Daoy (cell line): ENCODE measurements around the gene FAM222A. TPM values are rescaled to one million over a fixed set of nuclear protein-coding genes. Genes with fewer than 3 reads are reported as not detected.

Experiments used
- DNase-seq: peaks from one replicate; pipeline ENCODE4 v3.0.0-alpha.2; 2015; ENCODE audit warnings: low read depth
- total RNA-seq: library from RNA; depleted of rRNA; stranded (reverse); fragments of >200 nt; shearing (Covaris generic); gene quantifications from 2 replicates; pipeline ENCODE4 v1.2.3, GENCODE V29; 2014

Gene FAM222A
- total RNA-seq, 1 experiment from 2014 or later: 1.0 TPM

DNA sequence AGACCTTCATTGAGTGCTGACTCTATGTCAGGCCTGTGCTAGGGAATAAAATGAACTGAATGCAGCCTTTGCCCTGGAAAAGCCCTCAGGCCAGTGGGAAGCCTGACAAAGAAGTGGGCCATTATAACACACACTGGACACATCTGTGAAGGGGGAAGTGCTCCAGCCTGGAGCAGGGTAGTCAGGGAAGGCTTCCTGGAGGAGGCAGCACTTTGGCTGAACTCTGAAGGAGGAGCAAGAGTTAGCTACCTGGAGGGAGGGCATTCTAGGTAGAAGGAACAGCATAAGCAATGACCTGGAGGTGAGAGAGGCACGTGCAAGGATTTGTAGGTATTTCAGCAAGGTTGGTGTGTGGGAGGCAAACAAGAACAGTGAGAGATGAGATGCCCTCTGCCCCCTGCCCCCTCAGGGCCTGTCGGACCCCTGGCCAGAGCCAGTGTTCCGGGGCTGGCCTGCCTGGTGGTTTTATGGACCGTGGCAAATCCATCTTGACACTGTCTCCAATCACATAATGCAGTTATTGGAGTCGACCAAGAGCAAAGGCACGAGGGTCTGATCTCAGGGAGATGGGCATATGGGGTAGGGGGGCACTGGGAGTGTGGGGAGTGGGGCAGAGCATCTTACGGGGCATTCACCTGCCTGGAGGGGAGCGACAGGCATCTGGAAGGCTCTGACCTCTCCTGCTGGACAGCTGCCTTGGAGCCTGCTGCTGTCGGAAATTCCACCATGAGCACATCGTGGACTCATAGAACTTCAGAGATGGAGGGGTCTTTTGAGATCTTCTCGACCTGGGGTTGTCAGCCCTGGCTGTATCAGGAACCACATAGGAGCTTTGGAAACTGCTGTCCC, 2.7 kb upstream of the FAM222A start:
- peak; percentile 74 for DNase-seq

DNA sequence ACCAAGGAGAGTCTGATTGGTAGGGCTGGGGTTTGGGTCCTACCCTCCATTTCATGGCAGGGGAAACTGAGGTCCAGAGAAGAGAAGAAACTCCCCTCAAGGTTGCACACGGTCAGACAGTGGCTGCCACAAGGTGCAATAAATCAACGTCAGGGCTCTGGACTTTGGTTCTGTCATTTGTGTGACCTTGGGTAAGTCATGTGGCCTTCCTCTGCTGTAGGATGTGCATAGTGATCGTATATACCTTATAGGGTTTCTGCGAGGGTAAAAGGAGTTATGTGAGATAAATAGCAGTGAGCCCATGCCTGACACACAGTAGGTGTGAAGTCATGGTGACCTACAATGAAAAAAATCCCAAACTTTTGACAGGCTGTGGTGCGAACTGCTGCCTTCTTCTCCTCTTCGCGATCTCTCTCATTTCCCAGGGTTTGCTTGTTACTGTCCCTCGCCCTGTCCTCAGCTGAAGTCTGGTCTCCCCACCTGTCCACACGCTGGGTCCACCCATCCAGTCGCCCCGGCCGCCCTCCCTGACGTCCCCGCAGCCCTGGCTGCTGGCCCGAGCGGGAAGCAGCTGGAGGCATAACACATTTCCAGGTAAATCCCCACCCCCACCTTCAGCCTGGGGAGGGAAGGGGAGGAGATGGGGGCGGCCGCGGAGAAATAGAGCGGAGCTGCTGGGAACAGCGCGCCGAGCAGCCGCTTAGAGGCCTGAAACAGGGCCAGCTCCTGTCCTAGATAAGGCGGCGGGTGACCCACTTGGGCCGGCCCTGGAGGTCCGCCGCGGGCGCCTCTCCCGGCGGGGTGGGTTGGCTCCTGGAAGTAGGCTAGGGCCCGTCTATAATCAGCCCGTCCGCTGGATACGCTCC, 1.8 kb upstream of the FAM222A start:
- no peak for DNase-seq

GRCh38 chr12:109714141-109714912, 702 bp downstream of the FAM222A start:
- DNase-seq: peak; percentile 64

- DNase-seq: no peak
These were observed 1.3 kb downstream of the FAM222A start for GRCh38 chr12:109714913-109715244.

DNA sequence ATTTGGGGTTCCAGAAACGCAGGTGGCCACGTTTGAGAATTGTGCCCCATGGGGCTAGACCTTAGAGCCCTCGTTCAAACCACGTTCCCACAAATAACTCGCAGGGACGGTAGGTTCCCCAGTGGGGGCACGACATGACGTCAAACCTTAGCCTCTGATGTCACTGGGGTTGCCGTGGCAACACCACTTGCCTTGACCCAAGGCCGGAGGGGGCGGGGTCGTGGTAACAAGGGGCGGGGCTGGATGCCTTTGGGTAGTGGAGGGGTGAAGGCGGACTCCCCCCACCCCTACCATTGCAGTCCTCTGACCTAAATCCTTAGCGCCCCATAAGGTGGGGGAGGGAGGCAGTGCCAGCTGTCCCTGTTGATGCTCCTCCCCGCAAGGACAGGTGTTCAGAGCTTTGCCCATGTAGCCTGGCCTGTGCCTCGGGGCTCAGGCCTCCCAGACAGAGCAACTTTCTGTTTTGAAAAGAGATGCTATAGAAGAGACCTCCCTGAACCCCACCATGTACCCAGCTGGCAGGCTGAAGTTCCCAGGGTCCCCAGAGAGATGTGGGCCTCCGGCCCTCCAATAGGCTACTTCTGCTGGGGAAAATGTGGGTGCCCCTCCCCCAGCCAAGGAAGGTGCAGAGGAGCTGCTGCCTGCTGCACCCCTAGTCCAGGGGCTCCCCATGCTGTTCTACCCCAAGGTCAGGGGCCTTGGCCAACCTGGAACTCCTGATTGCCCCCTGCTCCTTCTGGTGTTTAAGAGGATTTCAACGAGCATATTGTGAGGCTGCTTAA, 1.9 kb downstream of the FAM222A start:
- DNase-seq: no peak

- no peak for DNase-seq
These were observed 2.5 kb downstream of the FAM222A start for GRCh38 chr12:109716092-109716479.

DNA sequence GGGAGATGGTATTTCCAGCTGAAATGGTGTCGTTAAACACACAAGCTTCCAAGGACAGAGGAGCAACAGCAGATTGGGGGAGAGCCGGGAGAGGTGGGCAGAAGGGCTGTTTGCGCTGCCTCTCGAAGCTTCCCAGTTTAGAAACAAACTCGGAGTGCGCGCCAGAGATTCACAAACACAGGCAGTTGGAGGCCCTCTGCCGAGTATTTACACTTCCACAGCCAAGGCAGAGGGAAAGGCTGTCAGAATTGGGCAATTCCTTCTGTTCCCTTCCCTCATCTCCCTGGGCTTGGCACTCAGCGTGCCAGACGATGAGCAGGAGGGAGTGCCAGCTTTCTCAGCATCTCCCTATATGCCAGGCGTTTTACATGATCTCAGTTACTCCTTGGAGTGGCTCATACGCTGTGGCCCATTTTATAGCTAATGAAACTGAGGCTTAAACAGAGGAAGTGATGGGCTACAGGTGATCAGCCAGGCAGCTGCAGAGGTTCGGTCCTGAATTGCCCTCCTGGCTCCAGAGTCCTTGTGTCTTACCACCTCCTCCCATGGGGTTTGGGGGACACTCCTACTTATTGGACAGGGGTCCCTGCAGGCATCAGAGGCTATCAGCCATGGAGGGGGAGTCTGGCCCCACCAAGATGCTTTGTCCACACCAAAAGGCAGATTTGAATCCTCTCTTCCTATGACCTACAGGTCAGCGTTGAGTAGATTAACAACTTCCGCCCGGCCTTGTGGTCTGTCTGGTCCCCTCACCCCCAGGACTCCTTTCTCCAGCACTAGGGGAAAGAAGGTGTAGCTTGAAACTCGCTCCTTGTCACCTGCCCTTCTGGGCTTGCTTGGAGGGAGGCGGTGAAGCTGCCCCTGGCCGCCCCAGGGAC, 3.1 kb downstream of the FAM222A start:
- DNase-seq: no peak

- DNase-seq: no peak
These were observed 4.0 kb downstream of the FAM222A start for GRCh38 chr12:109717390-109718357.

GRCh38 chr12:109718390-109718789, 4.8 kb downstream of the FAM222A start:
- DNase-seq: no peak

- no peak for DNase-seq
These were observed 5.7 kb downstream of the FAM222A start for GRCh38 chr12:109719123-109720022.

- DNase-seq: no peak
These were observed 6.7 kb downstream of the FAM222A start for GRCh38 chr12:109720152-109720856.

- DNase-seq: no peak
These were observed 7.2 kb downstream of the FAM222A start for GRCh38 chr12:109720857-109721189.

- no peak for DNase-seq
These were observed 7.7 kb downstream of the FAM222A start for GRCh38 chr12:109721276-109721675.

DNA sequence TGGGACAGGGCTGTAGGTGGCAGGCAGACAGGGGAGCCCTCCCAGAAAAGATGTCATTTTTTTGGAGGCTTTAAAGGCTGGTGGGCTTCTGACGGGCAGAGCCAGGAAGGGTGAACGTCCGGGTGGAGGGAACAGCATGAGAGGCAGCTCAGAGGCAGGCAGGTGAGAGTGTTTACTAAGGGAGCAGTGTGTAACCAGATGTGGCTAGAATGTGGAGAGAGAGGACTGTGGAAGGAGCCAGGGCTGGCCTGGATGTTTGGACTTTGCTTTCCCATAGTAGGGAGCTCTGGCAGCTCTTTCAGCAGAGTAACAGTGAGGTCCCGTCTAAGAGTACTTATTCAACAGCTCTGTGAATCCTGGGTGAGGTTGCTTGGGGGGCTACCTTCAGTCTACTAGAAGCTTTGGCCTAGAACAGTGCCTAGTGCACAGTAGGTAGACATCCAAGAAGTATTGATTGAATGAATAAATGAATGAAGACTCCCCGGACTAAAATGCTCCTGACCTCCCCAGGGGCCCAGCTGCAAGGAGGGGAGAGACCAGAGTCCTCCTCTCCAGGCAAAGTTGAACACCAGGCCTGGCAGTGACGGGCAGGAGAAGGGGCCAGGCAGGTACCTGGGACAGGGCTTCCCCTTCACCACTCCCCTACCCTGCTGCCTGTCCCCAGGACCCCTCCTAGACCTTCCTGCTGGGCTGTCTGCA, 8.5 kb downstream of the FAM222A start:
- DNase-seq: no peak

- DNase-seq: no peak
These were observed 9.1 kb downstream of the FAM222A start for GRCh38 chr12:109722721-109723094.

GRCh38 chr12:109723311-109723881, 9.8 kb downstream of the FAM222A start:
- DNase-seq: no peak
